NB4 (cell line): ENCODE measurements around the gene AMPD3.

Experiments used
- POLR2A ChIP-seq: IDR thresholded peaks from 2 replicates; pipeline ENCODE4 v1.6.1; 2011; ENCODE audit warnings: mild to moderate bottlenecking; ENCODE audit not compliant: insufficient read length; ENCODE audit errors: extremely low read depth
- TF ChIP-seq, protein P1 (sequence below): IDR thresholded peaks from one replicate; pipeline ENCODE4 v1.5.1; 2012; ENCODE audit warnings: low read depth, low read length

DNA sequence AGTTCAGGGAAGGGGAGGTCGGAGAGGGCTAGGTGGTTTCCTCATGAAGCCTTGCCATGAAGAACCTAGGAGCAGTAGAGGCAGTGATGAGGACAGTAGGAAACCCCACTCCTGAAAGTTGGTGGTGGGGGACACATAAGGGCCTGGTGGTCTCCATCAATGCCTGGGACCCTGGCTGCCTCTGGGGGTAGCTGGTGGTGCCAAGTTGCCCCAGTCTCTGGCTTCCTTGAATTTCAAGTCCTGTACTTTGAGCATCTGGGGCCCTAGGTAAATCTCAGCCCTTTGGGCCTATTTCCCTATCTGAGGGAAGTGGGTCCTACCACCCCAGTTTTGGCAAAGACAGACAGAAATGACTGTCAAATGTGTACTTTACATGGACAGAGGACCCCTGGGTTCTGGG, 28.1 kb downstream of the AMPD3 start:
- TF ChIP-seq, protein P1, sequence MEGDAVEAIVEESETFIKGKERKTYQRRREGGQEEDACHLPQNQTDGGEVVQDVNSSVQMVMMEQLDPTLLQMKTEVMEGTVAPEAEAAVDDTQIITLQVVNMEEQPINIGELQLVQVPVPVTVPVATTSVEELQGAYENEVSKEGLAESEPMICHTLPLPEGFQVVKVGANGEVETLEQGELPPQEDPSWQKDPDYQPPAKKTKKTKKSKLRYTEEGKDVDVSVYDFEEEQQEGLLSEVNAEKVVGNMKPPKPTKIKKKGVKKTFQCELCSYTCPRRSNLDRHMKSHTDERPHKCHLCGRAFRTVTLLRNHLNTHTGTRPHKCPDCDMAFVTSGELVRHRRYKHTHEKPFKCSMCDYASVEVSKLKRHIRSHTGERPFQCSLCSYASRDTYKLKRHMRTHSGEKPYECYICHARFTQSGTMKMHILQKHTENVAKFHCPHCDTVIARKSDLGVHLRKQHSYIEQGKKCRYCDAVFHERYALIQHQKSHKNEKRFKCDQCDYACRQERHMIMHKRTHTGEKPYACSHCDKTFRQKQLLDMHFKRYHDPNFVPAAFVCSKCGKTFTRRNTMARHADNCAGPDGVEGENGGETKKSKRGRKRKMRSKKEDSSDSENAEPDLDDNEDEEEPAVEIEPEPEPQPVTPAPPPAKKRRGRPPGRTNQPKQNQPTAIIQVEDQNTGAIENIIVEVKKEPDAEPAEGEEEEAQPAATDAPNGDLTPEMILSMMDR = no peak
- TF ChIP-seq POLR2A = no peak
